WI38 (cell line): ENCODE results near the gene ZNF556.
"Not testable (repeated sequence)": the region's sequence is repeated elsewhere in the genome, so short reads cannot be mapped to it uniquely, and the experiment has no call there.

ENCODE experiments used
- H3K4me3 ChIP-seq: 2 replicates; pipeline ENCODE4 v1.5.1; 2011; ENCODE audit warnings: low read depth, mild to moderate bottlenecking, control low read depth, low read length
- TF ChIP-seq, protein P1 (sequence below): IDR thresholded peaks from 2 replicates; pipeline ENCODE4 v1.5.1; 2012; ENCODE audit warnings: low read depth, mild to moderate bottlenecking, control low read depth, low read length

ZNF556 gene

GRCh38 chr19:2896694-2897093, 29.6 kb downstream of the ZNF556 start:
- no peak overlapping the region for H3K4me3 ChIP-seq
- TF ChIP-seq, protein P1, sequence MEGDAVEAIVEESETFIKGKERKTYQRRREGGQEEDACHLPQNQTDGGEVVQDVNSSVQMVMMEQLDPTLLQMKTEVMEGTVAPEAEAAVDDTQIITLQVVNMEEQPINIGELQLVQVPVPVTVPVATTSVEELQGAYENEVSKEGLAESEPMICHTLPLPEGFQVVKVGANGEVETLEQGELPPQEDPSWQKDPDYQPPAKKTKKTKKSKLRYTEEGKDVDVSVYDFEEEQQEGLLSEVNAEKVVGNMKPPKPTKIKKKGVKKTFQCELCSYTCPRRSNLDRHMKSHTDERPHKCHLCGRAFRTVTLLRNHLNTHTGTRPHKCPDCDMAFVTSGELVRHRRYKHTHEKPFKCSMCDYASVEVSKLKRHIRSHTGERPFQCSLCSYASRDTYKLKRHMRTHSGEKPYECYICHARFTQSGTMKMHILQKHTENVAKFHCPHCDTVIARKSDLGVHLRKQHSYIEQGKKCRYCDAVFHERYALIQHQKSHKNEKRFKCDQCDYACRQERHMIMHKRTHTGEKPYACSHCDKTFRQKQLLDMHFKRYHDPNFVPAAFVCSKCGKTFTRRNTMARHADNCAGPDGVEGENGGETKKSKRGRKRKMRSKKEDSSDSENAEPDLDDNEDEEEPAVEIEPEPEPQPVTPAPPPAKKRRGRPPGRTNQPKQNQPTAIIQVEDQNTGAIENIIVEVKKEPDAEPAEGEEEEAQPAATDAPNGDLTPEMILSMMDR = no peak

- TF ChIP-seq, protein P1 = no peak
- peak within 1 kb of the TSS; percentile 84 for H3K4me3 ChIP-seq
Measured at GRCh38 chr19:2900296-2901252, 33.4 kb downstream of the ZNF556 start, which contains the start of gene ZNF57. TSS of gene ZNF57 (plus strand) at chr19:2900928. CDS start at chr19:2901046, 118 bp downstream.

GRCh38 chr19:2902590-2903218, 35.6 kb downstream of the ZNF556 start:
- no peak overlapping the region for H3K4me3 ChIP-seq
- TF ChIP-seq, protein P1 = no peak

DNA sequence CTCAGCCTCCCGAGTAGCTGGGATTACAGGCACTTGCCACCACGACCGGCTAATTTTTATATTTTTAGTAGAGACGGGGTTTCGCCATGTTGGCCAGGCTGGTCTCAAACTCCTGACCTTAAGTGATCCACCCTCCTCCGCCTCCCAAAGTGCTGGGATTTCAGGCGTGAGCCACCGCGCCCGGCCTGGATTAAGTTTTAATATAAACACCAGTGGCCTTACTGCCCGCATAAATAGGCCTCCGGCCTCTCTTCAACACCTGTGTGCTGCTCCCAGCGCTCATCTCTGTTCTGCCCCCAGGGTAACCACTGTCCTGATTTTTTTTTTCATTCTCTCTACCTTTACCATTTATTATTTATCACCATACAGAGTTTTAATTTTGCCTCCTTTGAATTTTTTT, 36.2 kb downstream of the ZNF556 start:
- H3K4me3 ChIP-seq = not testable (repeated sequence)

DNA sequence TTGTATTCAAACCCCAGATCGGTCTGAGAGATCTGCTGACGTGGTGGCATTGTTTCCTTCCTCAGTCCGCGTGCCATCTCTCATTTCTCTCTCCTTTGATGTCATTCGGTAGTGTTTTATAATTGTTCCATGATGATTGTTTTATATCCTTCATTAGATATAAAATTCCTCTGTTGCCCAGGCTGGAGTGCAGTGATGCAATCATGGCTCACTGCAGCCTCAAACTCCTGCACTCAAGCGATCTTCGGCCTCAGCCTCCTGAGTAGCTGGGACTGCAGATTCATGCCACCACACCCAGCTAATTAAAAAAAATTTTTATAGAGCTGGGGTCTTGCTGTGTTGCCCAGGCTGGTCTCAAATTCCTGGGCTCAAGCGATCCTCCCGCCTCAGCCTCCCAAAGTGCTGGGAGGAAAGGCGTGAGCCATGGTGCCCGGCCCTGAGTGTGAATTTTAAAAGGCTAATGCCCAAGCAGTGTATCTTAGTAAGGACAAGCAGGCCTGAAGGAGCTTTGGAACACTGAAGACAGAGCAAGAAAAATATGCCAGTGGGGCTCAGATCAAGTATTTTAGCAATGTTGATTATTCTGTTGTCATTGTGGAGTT, 38.9 kb downstream of the ZNF556 start:
- TF ChIP-seq, protein P1 = no peak
- no peak overlapping the region for H3K4me3 ChIP-seq

DNA sequence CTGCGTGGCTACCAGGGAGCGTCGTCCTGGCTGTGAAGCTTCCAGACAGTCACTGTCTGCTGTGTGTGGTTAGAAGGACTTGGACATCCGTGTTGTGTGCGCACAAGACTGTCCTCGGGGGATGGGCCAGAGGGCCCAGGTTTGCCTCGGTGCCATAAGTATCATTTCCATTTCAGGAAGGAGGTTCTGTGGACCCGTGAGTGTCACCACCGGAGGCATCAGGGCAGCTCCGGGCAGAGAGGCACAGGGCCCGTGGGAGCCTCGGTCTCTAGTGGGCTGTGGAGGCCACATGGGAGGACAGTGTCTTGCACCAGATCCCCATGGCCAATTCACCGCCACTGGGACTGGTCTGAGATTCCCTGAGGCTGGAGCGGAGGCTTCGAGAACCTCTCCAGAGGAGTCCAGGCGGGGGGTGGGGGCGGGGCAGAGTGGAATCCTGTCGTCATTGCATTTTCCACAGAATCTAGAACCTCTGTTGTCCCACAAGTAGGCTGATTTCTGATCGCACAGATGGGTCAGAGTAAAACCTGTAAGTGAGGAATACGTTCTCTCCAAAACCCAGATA, 39.6 kb downstream of the ZNF556 start:
- no peak overlapping the region for H3K4me3 ChIP-seq
- TF ChIP-seq, protein P1 = no peak

DNA sequence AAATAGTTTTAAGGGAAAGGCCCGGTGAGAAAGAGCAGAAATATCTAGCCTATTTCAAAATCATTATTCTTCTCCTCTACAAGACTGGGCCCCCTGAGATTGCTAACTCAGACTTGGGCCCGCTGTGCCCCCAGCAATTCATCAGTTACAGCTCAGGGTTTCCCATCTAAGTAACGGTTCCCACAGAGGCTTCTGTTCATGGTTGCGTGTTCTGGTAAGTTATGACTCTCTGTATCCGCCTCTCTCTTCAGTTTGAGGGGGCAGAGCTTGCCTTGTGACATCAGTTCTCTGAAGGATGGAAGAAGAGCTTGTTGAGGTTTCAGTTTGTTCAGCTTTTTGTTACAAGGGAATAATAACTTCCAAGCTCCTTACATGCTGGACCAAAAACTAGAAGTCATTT, 45.2 kb downstream of the ZNF556 start:
- no peak overlapping the region for H3K4me3 ChIP-seq
- TF ChIP-seq, protein P1 = no peak
